Mesothelial cell of epicardium (in vitro differentiated cells): ENCODE data around the gene FOXL1. TPM values are rescaled to one million over a fixed set of nuclear protein-coding genes. Genes with fewer than 3 reads are reported as not detected.
A peak's percentile ranks its signal among the peaks of the same experiment; 100 is the strongest.

Experiments
- DNase-seq, 2 experiments: peaks; one replicate each; pipeline ENCODE4 v3.0.0; 2021; ENCODE audit warnings: low spot score in 2 of 2; ENCODE audit not compliant: unreplicated experiment in 2 of 2
- H3K27ac Mint-ChIP-seq: 2 replicates; pipeline ENCODE4 v1.8.0; 2021; ENCODE audit warnings: mixed read lengths
- H3K27me3 Mint-ChIP-seq: 2 replicates; pipeline ENCODE4 v1.8.0; 2021; ENCODE audit warnings: low read depth, mixed read lengths
- H3K36me3 Mint-ChIP-seq: 2 replicates; pipeline ENCODE4 v1.8.0; 2021; ENCODE audit warnings: mixed read lengths
- H3K4me1 Mint-ChIP-seq: 2 replicates; pipeline ENCODE4 v1.8.0; 2021; ENCODE audit warnings: mixed read lengths
- H3K4me3 Mint-ChIP-seq: 2 replicates; pipeline ENCODE4 v1.8.0; 2021; ENCODE audit warnings: mild to moderate bottlenecking, moderate library complexity, mixed read lengths
- H3K9me3 Mint-ChIP-seq: 2 replicates; pipeline ENCODE4 v1.8.0; 2021; ENCODE audit warnings: mixed read lengths
- CTCF ChIP-seq: fragments of 200-600 bp; sonication (generic); IDR thresholded peaks from one replicate; pipeline ENCODE4 v1.5.0; 2021; ENCODE audit warnings: antibody characterized with exemption; ENCODE audit not compliant: unreplicated experiment
- total RNA-seq: library from RNA; stranded (reverse); gene quantifications from 3 replicates; pipeline ENCODE4 v1.2.1, GENCODE V29; 2021

Gene FOXL1
- total RNA-seq, result 2.5 to 3.2 TPM (median 2.5 TPM) in 3 replicates

- H3K27ac Mint-ChIP-seq, result peak within 1 kb of the TSS; percentile 4
These were observed at the start of gene FOXL1 for GRCh38 chr16:86578061-86578599. Gene FOXL1 (plus strand): TSS chr16:86578549. CDS start chr16:86578724, 175 bp downstream.

GRCh38 chr16:86529160-86529559, 49.2 kb upstream of the FOXL1 start:
- H3K4me3 Mint-ChIP-seq, result no peak overlapping the region
- no peaks in the 10 kb centered on the region for H3K9me3 Mint-ChIP-seq
- no peaks in the 10 kb centered on the region for H3K4me1 Mint-ChIP-seq
- H3K27me3 Mint-ChIP-seq, result peaks cover 46% of the 10 kb centered on the region
- no peak for TF ChIP-seq CTCF
- H3K36me3 Mint-ChIP-seq, result peaks cover 6% of the 10 kb centered on the region
- no peak overlapping the region for H3K27ac Mint-ChIP-seq
- no peak for DNase-seq

More at GRCh38 chr16:86578061-86578599, at the start of gene FOXL1:
- H3K9me3 Mint-ChIP-seq, result no peaks in the 10 kb centered on the region
- H3K4me3 Mint-ChIP-seq, result peak within 1 kb of the TSS; percentile 84
- no peaks in the 10 kb centered on the region for H3K36me3 Mint-ChIP-seq
- H3K27me3 Mint-ChIP-seq, result peaks cover 79% of the 10 kb centered on the region
- peaks cover 50% of the 10 kb centered on the region for H3K4me1 Mint-ChIP-seq
- no peak for DNase-seq
- no peak for TF ChIP-seq CTCF

- Mint-ChIP-seq H3K4me3 (no peak overlapping the region), H3K9me3 (no peaks in the 10 kb centered on the region), H3K27ac (no peak overlapping the region), H3K4me1 (no peaks in the 10 kb centered on the region), H3K36me3 (peaks cover 6% of the 10 kb centered on the region), H3K27me3 (peaks cover 40% of the 10 kb centered on the region)
- TF ChIP-seq CTCF, result no peak
- DNase-seq, result no peak
These were observed 47.8 kb upstream of the FOXL1 start for GRCh38 chr16:86530251-86531190.

GRCh38 chr16:86531191-86531545, 47.2 kb upstream of the FOXL1 start:
- Mint-ChIP-seq H3K36me3 (peaks cover 6% of the 10 kb centered on the region), H3K9me3 (no peaks in the 10 kb centered on the region), H3K27me3 (peaks cover 42% of the 10 kb centered on the region), H3K4me3 (no peak overlapping the region), H3K27ac (no peak overlapping the region), H3K4me1 (no peaks in the 10 kb centered on the region)
- TF ChIP-seq CTCF, result no peak
- DNase-seq, result no peak

- H3K27me3 Mint-ChIP-seq, result peaks cover 40% of the 10 kb centered on the region
- DNase-seq, result no peak
- no peak for TF ChIP-seq CTCF
- H3K36me3 Mint-ChIP-seq, result peaks cover 6% of the 10 kb centered on the region
- H3K27ac Mint-ChIP-seq, result no peak overlapping the region
- no peaks in the 10 kb centered on the region for H3K9me3 Mint-ChIP-seq
- no peaks in the 10 kb centered on the region for H3K4me1 Mint-ChIP-seq
- no peak overlapping the region for H3K4me3 Mint-ChIP-seq
These were observed 46.5 kb upstream of the FOXL1 start for GRCh38 chr16:86531641-86532525.
